ENCODE data around the gene GALK1.

DNA sequence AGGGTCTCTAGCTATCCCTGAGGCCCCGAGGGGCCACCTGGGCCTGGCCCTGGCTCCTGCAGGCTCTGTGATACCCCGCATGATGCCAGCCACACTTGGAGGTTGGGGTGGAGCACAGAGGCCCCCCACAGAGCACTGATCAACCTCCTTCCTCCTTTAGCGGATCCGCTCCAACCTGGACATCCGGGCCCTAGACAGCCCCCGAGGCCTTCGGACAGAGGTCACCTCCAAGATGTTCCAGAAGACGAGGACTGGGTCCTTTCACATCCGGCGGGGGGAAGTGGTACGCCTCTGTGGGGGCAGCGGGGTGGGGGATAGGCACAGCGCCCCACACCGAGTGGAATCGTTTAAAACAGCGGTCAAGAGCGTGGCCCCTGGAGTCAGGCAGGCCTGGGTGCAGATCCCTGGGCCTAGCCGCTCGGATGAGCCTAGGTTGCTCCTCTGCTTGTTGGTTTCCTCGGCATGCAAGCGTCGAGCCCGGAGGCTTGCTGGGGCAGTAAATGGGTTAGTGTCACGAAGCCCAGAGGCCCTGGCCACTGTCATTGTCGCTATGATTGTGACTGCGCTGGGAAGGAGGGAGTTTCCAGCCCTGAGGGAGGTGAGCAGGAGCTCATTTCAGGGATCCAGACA is 33.8 kb downstream of the GALK1 start:
- TF ChIP-seq RARB (CRISPR knock-in tag; IDR thresholded peaks at IDR 0.05) (no peak), ZFP3 (CRISPR knock-in tag; IDR thresholded peaks at IDR 0.05) (no peak)

All from SK-N-SH treated with all-trans-retinoic acid at 6 μM for 48 hours (cell line).